SU-DHL-6 (cell line): ENCODE measurements around the gene SPARC.

Source experiments
- H2AFZ ChIP-seq: fragments of 200-600 bp; sonication (generic); 2 replicates; pipeline ENCODE4 v1.6.1; 2014; ENCODE audit warnings: low read depth, mild to moderate bottlenecking, moderate library complexity, mixed read lengths, antibody characterized with exemption, low read length; ENCODE audit not compliant: severe bottlenecking
- H3F3A ChIP-seq: fragments of 200-600 bp; shearing (Covaris generic); 2 replicates; pipeline ENCODE4 v1.6.0; 2016; ENCODE audit warnings: antibody characterized with exemption, mild to moderate bottlenecking; ENCODE audit not compliant: insufficient read depth
- H3K27ac ChIP-seq: fragments of 200-600 bp; sonication (generic); 2 replicates; pipeline ENCODE4 v1.5.1; 2016; ENCODE audit warnings: low read depth, mild to moderate bottlenecking, low read length, moderate library complexity, mixed read lengths
- H3K27me3 ChIP-seq: fragments of 200-600 bp; sonication (generic), shearing (Covaris generic); 2 replicates; pipeline ENCODE4 v1.6.0; 2014; ENCODE audit warnings: mild to moderate bottlenecking, low read length
- H3K36me3 ChIP-seq: fragments of 200-600 bp; sonication (generic); 2 replicates; pipeline ENCODE4 v1.6.1; 2014; ENCODE audit warnings: mild to moderate bottlenecking, low read length, mixed read lengths
- H3K4me2 ChIP-seq: fragments of 300-600, 200-600 bp; shearing (Covaris generic), sonication (generic); 2 replicates; pipeline ENCODE4 v1.6.0; 2014; ENCODE audit warnings: low read length, low read depth, mild to moderate bottlenecking; ENCODE audit not compliant: poor library complexity, severe bottlenecking
- H3K4me3 ChIP-seq: fragments of 200-600 bp; sonication (generic); 2 replicates; pipeline ENCODE4 v1.5.1; 2014; ENCODE audit warnings: antibody characterized with exemption, low read length, mild to moderate bottlenecking, mixed read lengths; ENCODE audit not compliant: insufficient read depth, poor library complexity, severe bottlenecking
- H3K79me2 ChIP-seq: fragments of 200-600 bp; sonication (generic); 2 replicates; pipeline ENCODE4 v1.6.1; 2014; ENCODE audit warnings: mild to moderate bottlenecking, low read length, moderate library complexity; ENCODE audit not compliant: insufficient read depth
- H3K9ac ChIP-seq: fragments of 200-600 bp; sonication (generic); 2 replicates; pipeline ENCODE4 v1.7.0; 2014; ENCODE audit warnings: mild to moderate bottlenecking, low read length
- H3K9me2 ChIP-seq: fragments of 200-600 bp; sonication (generic); replicated peaks from 2 replicates; pipeline ENCODE4 v1.6.1; 2014; ENCODE audit warnings: low read length; ENCODE audit not compliant: insufficient read depth
- H3K9me3 ChIP-seq: fragments of 200-600 bp; sonication (generic); 2 replicates; pipeline ENCODE4 v1.6.1; 2014; ENCODE audit warnings: low read length, mixed read lengths; ENCODE audit not compliant: insufficient read depth
- H4K20me1 ChIP-seq: fragments of 200-600 bp; sonication (generic); 2 replicates; pipeline ENCODE4 v1.6.1; 2014; ENCODE audit warnings: low read depth, mild to moderate bottlenecking, antibody characterized with exemption, low read length, moderate library complexity, mixed read lengths
- CTCF ChIP-seq: fragments of 200-600 bp; sonication (generic); IDR thresholded peaks from one replicate; pipeline ENCODE4 v1.5.1; 2017; ENCODE audit warnings: antibody characterized with exemption, mild to moderate bottlenecking, low read length, moderate library complexity; ENCODE audit not compliant: insufficient read depth, poor library complexity, severe bottlenecking
- EZH2phosphoT487 ChIP-seq: fragments of 200-600 bp; sonication (generic), shearing (Covaris generic); conservative IDR thresholded peaks from 2 replicates; pipeline ENCODE4 v1.6.1; 2018; ENCODE audit warnings: mild to moderate bottlenecking, antibody characterized with exemption, low read length, moderate library complexity, mixed read lengths

The SPARC gene

GRCh38 chr5:151646334-151646733 lies 40.4 kb downstream of the SPARC start:
- Histone ChIP-seq H3K4me2 (no peak overlapping the region), H3K79me2 (no peaks in the 10 kb centered on the region), H4K20me1 (no peaks in the 10 kb centered on the region), H3K27me3 (no peaks in the 10 kb centered on the region), H3F3A (no peaks in the 10 kb centered on the region), H3K36me3 (no peaks in the 10 kb centered on the region), H3K4me3 (no peak overlapping the region), H3K27ac (no peak overlapping the region), H3K9me3 (no peaks in the 10 kb centered on the region), H3K9ac (no peak overlapping the region), H2AFZ (no peak overlapping the region), H3K9me2 (no peaks in the 10 kb centered on the region)
- no peak for TF ChIP-seq EZH2phosphoT487
- no peak for TF ChIP-seq CTCF

DNA sequence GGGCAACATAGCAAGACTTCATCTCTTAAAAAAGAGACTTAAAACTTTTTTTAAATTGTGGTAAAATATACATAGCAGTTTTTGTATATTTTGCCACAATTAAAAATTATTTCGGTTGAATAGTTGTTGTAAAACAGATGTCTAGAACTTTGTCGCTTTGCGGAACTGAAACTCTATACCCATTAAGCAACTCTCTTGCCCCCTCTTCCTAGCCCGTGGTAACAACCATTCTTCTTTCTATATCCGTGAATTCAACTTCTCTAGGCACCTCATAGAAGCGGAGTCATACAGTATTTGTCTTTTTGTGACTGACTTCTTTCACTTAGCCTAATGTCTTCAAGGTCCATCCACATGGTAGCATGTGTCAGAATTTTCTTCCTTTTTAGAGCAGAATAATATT lies 43.3 kb downstream of the SPARC start:
- H3K36me3 ChIP-seq = no peaks in the 10 kb centered on the region
- TF ChIP-seq EZH2phosphoT487 = no peak
- TF ChIP-seq CTCF = no peak
- no peak overlapping the region for H3K4me3 ChIP-seq
- H3K27ac ChIP-seq = no peak overlapping the region
- no peaks in the 10 kb centered on the region for H3K9me2 ChIP-seq
- no peaks in the 10 kb centered on the region for H3K27me3 ChIP-seq
- H3K9ac ChIP-seq = no peak overlapping the region
- H3F3A ChIP-seq = no peaks in the 10 kb centered on the region
- no peak overlapping the region for H3K4me2 ChIP-seq
- no peaks in the 10 kb centered on the region for H4K20me1 ChIP-seq
- H3K79me2 ChIP-seq = no peaks in the 10 kb centered on the region
- no peak overlapping the region for H2AFZ ChIP-seq
- no peaks in the 10 kb centered on the region for H3K9me3 ChIP-seq

- Histone ChIP-seq H3K4me2 (no peak overlapping the region), H3K9ac (no peak overlapping the region), H3K27ac (no peak overlapping the region), H3K9me2 (no peaks in the 10 kb centered on the region), H3K79me2 (no peaks in the 10 kb centered on the region), H3F3A (no peaks in the 10 kb centered on the region), H3K27me3 (no peaks in the 10 kb centered on the region), H3K9me3 (no peaks in the 10 kb centered on the region), H3K36me3 (no peaks in the 10 kb centered on the region), H2AFZ (no peak overlapping the region), H4K20me1 (no peaks in the 10 kb centered on the region), H3K4me3 (no peak overlapping the region)
- TF ChIP-seq EZH2phosphoT487 (no peak), CTCF (no peak)
Measured at GRCh38 chr5:151642472-151643140, 44.1 kb downstream of the SPARC start.
